Right lobe of liver (tissue), 6 donors: ENCODE data around the gene OR4F6. TPM values are rescaled to one million over a fixed set of nuclear protein-coding genes. Genes with fewer than 3 reads are reported as not detected.

Experiments
- ATAC-seq, 4 donors: fragments of 200-7000 bp; cut with Tn5 transposase; one replicate each; pipeline ENCODE4 v1.9.1; 2020; ENCODE audit warnings: mild to moderate bottlenecking in 4 of 4, moderate library complexity in 4 of 4
- DNase-seq, 3 donors: peaks; one replicate each; pipeline ENCODE4 v3.0.0-alpha.2; 2020
- H3K27ac ChIP-seq, 3 donors: fragments of 200-600 bp; one replicate each; pipeline ENCODE4 v1.8.0; 2022
- H3K27me3 ChIP-seq, 2 donors: fragments of 200-600 bp; one replicate each; pipeline ENCODE4 v1.8.0; 2022
- H3K36me3 ChIP-seq, 4 donors: fragments of 200-600 bp; sonication (generic) in 1 of 4; one replicate each; pipeline versions ENCODE4 v1.5.1 to v1.8.0; 2017 to 2022; ENCODE audit warnings: control low read depth in 1 of 4
- H3K4me1 ChIP-seq, 4 donors: fragments of 200-600 bp; sonication (generic) in 1 of 4; one replicate each; pipeline versions ENCODE4 v1.5.1 to v1.8.0; 2017 to 2022; ENCODE audit warnings: control low read depth in 1 of 4
- H3K4me3 ChIP-seq, 3 donors: fragments of 200-600 bp; one replicate each; pipeline ENCODE4 v1.8.0; 2022
- H3K9me3 ChIP-seq, 4 donors: fragments of 200-600 bp; sonication (generic) in 1 of 4; one replicate each; pipeline versions ENCODE4 v1.5.1 to v1.8.0; 2017 to 2022; ENCODE audit warnings: control low read depth in 1 of 4
- CTCF ChIP-seq, 4 donors: fragments of 200-600 bp in 3 of 4; fragments of 450-650 bp in 1 of 4; IDR thresholded peaks; one replicate each; pipeline versions ENCODE4 v1.5.1 to v1.8.0; 2016 to 2022; ENCODE audit warnings: antibody characterized with exemption in 4 of 4, mild to moderate bottlenecking in 2 of 4
- POLR2A ChIP-seq: fragments of 450-650 bp; IDR thresholded peaks from one replicate; pipeline ENCODE4 v1.6.1; 2017; ENCODE audit warnings: antibody characterized with exemption, mild to moderate bottlenecking
- WGBS: methylation state at CpG from one replicate; pipeline ENCODE4 v1.1.6; 2018; ENCODE audit warnings: low coverage, low lambda C conversion rate; ENCODE audit not compliant: insufficient coverage; ENCODE audit errors: missing lambda C conversion rate; 5-methylcytosine and 5-hydroxymethylcytosine counted together
- intact Hi-C, 2 donors: fragments of 100-400 bp; cut with DNase I; formaldehyde crosslinking; loops; one replicate each; pipeline versions ENCODE4 v1.11.2 to v1.14.1; 2022
- small RNA-seq, 2 experiments: library from RNA; depleted of rRNA; stranded (forward); fragments of <200 nt; gene quantifications; one replicate each; pipeline ENCODE3, GENCODE V24; 2016
- total RNA-seq, 6 experiments: library from RNA; depleted of rRNA in 2 of 6; stranded (reverse); fragments of >200 nt in 2 of 6; fragmentation: NEBNext Ultra II Directional in 3 of 6; extraction: Animal tissue kit (Norgen Biotek cat#: 25700) in 3 of 6; gene quantifications; one replicate each; pipeline versions ENCODE4 v1.1.0 to v1.2.4, GENCODE V29; 2016 to 2023
- donor health status: DM: no; HTN: yes; CAD: no.
- donor health status: DM: no; HTN: no; CAD: no.
- donor health status: DM: no; HTN: no; CAD: no.
- donor health status: DM: no; HTN: yes; CAD: no.
- donor health status: DM: no; HTN: yes; CAD: no.

OR4F6 gene
- total RNA-seq, 6 experiments from 2014 or later: not detected

GRCh38 chr15:101827257-101827656, 23.9 kb downstream of the OR4F6 start:
- intact Hi-C loops: no loop called here
- no peak for DNase-seq
- 46% methylated on average over 6 of the region's 6 CpGs for WGBS
- Histone ChIP-seq H3K4me3 (no peak overlapping the region), H3K4me1 (no peaks in the 10 kb centered on the region), H3K27me3 (no peaks in the 10 kb centered on the region), H3K27ac (no peak overlapping the region), H3K36me3 (no peaks in the 10 kb centered on the region), H3K9me3 (no peaks in the 10 kb centered on the region)
- no peak for ATAC-seq
- TF ChIP-seq CTCF (IDR thresholded peaks at IDR 0.05) (no peak), POLR2A (no peak)

GRCh38 chr15:101828774-101829173, 25.5 kb downstream of the OR4F6 start:
- TF ChIP-seq POLR2A (no peak), CTCF (IDR thresholded peaks at IDR 0.05) (no peak)
- H3K27ac ChIP-seq: no peak overlapping the region
- ATAC-seq: no peak
- intact Hi-C loops: no loop called here
- no peaks in the 10 kb centered on the region for H3K4me1 ChIP-seq
- no peaks in the 10 kb centered on the region for H3K9me3 ChIP-seq
- H3K36me3 ChIP-seq: no peaks in the 10 kb centered on the region
- DNase-seq: no peak
- no peaks in the 10 kb centered on the region for H3K27me3 ChIP-seq
- 55% methylated on average over 5 of the region's 5 CpGs for WGBS
- no peak overlapping the region for H3K4me3 ChIP-seq

GRCh38 chr15:101841656-101842055, 38.3 kb downstream of the OR4F6 start:
- TF ChIP-seq POLR2A: no peak
- no peak for TF ChIP-seq CTCF (IDR thresholded peaks at IDR 0.05)
- ATAC-seq: no peak
- 55% methylated on average over 2 of the region's 3 CpGs for WGBS
- Histone ChIP-seq H3K4me3 (no peak overlapping the region), H3K36me3 (no peaks in the 10 kb centered on the region), H3K27ac (no peak overlapping the region), H3K27me3 (no peaks in the 10 kb centered on the region), H3K4me1 (no peaks in the 10 kb centered on the region), H3K9me3 (no peaks in the 10 kb centered on the region)
- DNase-seq: no peak
- intact Hi-C loops: no loop called here

GRCh38 chr15:101844916-101845315, 41.6 kb downstream of the OR4F6 start:
- Histone ChIP-seq H3K27ac (no peak overlapping the region), H3K27me3 (no peaks in the 10 kb centered on the region), H3K9me3 (no peaks in the 10 kb centered on the region), H3K4me1 (no peaks in the 10 kb centered on the region), H3K36me3 (no peaks in the 10 kb centered on the region), H3K4me3 (no peak overlapping the region)
- WGBS: 48% methylated on average over 6 of the region's 6 CpGs
- TF ChIP-seq POLR2A (no peak), CTCF (IDR thresholded peaks at IDR 0.05) (no peak)
- ATAC-seq (no peak), DNase-seq (no peak)
- intact Hi-C loops: no loop called here

- Histone ChIP-seq H3K9me3 (no peaks in the 10 kb centered on the region), H3K27me3 (peaks cover 0 to 5% of the 10 kb centered on the region in 2 donors), H3K4me1 (no peaks in the 10 kb centered on the region), H3K4me3 (no peak overlapping the region), H3K36me3 (no peaks in the 10 kb centered on the region), H3K27ac (no peak overlapping the region)
- WGBS: 25% methylated on average over 1 of the region's 1 CpG
- intact Hi-C loops: no loop called here
- DNase-seq: no peak
- ATAC-seq: no peak
- TF ChIP-seq POLR2A: no peak
These were observed 49.0 kb downstream of the OR4F6 start for GRCh38 chr15:101852356-101852755.

Small RNA genes lying within 50 kb of the gene (small RNA-seq; reads per million reads assigned to genes)
- gene RN7SL209P: 0 reads per million in 2 experiments

Other genes starting within 250 kb of the OR4F6 start
- 10 to 100 TPM; 29.5 to 46.9 (median 40.8) TPM for gene TM2D3, start 151.1 kb upstream of the OR4F6 start, total RNA-seq
- gene TARS3, start 79.0 kb upstream of the OR4F6 start, total RNA-seq: 1 to 10 TPM; 4.5 to 9.4 (median 5.3) TPM
- gene OR4F15, start 8.7 kb downstream of the OR4F6 start, total RNA-seq: not detected